Renal cortical epithelial cell (primary cell): ENCODE measurements around the gene MCAM. TPM values are rescaled to one million over a fixed set of nuclear protein-coding genes. Genes with fewer than 3 reads are reported as not detected.

ENCODE experiments used
- DNase-seq: peaks from one replicate; pipeline ENCODE4 v3.0.0-alpha.2; 2011; ENCODE audit warnings: low read depth
- total RNA-seq: library from RNA; depleted of rRNA; stranded (reverse); fragments of >200 nt; gene quantifications from 2 replicates; pipeline ENCODE4 v1.2.3, GENCODE V29; 2014

The MCAM gene
- total RNA-seq, 1 donor from 2014 or later = 559 TPM

DNA sequence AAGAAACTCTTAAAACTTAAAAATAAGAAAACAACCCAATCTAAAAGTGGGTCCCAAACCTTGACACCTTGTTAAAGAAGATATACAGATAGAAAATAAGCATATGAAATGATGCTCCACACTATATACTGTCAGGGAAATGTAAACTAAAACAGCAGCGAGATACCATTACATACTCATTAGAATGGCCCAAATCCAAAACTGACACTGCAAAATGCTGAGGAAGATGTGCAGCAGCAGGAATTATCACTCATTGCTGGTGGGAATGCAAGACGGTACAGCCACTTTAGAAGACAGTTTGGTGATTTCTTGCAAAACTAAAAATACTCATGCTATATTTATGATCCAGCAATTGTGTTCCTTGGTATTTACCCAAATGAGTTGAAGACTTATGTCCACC, 12.4 kb upstream of the MCAM start:
- DNase-seq = no peak

DNA sequence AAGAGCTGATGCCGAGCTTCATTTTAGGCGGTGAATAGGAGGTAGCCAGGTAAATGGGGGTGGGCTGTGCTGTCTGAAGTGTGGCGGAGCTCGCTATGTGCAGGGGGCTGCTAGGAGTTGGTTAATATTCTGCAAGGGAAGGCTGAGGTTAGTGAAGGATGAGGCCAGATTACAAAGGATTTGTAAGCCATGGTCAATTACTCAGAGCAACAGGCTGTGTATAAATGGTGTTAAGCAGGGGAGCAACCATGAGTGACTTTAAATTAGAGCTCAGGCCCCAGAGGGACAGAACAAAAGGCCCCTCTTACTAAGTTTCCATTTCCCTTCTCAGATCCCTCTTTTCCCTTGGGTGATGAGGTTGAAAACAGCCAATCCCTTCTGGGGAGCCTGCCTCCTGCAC, 7.3 kb upstream of the MCAM start:
- DNase-seq = no peak

DNA sequence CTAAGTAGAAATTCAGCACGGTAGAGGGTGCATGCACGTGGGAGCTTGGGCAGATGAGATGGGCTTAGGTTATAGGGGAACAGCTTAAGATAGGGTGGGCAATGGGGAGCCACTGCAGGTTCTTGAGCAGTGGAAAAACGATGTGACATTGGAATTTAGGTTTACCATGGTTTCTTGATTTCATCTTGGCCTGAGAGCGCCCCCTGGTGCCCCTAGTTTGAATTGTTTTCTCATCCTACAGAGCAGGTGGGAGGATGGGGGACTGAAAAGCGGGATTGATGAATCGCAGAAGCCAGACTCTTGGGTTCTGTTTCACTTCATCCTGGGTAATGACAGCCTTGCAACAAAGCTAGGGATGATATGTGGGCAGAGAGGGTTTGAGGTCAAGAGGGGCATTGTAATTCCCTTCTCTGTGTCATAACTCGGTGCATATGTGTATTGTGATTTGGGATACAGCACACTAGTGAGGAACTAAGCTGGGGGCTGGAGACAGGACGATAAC, 6.7 kb upstream of the MCAM start:
- DNase-seq = peak; percentile 57

GRCh38 chr11:119322921-119323531, 6.1 kb upstream of the MCAM start:
- DNase-seq = no peak

DNA sequence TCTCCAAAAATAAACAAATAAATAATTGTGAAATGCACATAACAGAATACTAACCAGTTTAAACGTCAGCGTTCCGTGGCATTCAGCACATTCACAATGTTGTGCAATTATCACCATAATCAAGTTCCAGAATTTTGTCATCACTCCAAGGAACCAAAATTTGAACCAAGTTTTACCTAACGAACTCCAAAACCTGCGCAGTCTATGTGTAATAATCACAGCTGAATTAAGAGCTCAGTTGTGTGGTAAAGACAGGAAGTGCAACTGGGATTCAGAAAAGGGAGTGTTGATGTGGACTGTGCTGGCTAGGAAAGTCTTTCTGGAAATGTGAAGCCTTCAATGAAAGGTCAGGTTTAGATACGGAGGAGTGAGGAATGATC, 5.4 kb upstream of the MCAM start:
- no peak for DNase-seq

- DNase-seq = peak; percentile 26
These were observed 4.0 kb upstream of the MCAM start for GRCh38 chr11:119320776-119321524.

- DNase-seq = no peak
These were observed 3.4 kb upstream of the MCAM start for GRCh38 chr11:119320240-119320775.

DNA sequence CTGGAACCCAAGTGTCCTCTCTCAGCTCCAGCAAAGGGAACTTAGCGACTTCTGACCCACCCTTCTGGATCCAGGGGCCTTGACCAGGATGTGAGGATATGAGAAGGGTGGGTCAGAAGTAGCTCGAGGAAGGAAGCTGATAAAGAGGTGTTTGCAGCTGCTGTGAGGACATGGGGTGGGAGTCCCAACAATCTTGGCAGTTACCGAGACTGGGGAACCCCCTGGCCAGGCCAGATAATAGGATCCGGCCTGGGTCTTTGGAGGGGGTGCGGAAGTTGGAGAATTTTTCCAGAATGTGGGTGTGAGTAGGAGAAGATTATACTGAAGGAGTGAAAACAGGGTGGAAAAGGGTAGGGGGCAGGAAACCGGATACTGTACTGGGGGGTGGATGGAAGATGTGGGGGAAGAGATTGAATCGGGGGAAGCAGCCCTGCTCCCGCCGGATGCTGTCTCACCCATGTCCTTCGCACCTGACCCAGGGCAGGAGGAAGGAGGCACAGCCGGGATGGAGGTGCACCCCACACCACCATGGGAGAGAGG, 2.8 kb upstream of the MCAM start:
- no peak for DNase-seq

DNA sequence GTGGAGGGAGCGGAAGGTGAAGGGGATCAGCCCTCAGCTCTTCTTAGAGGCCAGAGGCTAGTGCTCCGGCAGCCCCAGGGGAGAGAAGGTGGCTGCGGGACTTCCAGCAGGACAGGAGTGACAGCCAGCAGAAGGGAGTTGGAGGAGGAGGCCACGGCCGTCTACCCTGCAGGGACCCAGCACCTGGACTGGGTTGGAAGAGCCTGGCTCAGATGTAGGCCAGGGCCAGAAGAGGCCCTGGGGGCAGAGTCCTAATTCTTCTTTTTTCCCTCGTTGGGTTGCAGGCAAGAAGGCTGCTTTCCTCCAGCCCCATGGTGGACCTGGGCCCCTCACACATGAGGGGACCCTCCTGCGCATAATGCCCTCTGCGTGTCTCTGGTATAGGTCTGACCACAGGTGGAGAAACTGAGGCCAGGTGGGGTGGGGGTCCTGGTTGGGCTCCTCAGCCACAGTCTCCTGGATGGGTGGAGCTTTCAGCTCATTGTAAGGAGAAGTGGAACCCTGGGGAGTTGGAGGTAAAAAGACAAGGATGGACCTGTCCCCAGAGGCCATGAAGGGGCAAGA, 2.3 kb upstream of the MCAM start:
- DNase-seq = no peak

GRCh38 chr11:119318240-119319135, 1.6 kb upstream of the MCAM start:
- peak; percentile 87 for DNase-seq

DNA sequence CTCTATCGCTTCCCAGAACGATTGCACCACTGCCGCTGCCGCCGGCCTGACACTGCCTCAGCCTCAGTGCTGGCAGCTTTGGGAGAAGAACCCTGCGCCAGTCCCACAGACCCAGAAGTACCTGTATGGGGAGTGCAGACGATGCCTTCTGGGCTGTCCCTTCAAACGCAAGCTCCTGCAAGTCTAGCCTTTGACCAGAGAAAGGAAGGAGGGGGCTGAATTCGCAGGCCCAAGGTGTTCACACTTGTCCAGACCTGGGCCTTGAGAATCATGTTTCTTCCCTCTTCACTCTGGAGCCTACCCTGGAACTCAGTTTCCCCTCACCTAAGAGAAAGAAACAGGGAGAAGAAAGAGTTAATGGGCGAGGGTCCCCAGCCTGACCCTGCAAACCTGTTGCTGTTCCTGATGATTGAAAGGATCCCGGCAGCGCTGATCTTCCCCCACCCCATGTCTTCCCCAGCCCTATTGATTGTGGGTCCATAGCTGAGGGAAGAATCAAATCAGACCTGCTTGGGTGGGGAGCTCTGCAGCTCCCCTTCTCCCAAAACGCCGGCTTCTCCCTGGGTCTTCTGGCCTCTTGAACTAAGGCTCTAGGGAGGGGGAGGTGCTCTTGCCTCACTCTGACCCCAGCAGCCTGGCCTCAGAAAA, 786 bp upstream of the MCAM start:
- DNase-seq = no peak

DNA sequence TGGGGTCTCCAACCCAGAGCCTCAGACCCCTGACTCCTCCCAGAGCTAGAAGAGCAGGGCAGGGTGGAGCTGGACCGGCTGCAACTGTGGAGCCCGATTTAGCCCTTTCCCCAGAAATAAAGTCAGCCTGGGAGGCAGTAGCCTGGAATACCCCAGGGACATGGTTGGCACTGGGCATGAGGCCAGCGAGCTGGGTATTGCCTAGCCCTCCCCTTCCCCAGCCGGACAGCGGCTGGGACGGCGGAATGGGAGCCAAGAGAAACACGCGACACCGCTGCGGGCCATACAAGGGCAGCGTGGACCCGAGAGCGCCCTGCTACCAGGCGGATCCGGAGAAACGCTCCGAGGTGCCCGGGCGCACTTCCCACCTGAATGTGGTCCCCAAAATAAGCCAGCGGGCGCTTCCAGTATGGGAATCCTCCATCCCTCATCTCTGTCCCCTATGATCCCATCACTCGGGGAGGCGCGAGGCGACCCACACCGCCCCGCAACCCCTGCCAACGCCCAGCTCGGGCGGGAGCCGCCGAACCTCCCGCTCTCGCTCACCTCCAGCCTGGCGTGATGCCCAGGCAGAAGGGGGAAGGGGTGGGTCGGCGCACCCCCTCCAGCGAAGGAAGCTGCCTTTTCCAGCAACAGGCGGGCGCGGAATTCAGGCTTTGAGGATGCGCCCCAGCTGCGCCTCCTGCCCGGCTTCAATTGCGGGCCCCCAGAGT, 758 bp downstream of the MCAM start:
- DNase-seq = peak; percentile 19

DNA sequence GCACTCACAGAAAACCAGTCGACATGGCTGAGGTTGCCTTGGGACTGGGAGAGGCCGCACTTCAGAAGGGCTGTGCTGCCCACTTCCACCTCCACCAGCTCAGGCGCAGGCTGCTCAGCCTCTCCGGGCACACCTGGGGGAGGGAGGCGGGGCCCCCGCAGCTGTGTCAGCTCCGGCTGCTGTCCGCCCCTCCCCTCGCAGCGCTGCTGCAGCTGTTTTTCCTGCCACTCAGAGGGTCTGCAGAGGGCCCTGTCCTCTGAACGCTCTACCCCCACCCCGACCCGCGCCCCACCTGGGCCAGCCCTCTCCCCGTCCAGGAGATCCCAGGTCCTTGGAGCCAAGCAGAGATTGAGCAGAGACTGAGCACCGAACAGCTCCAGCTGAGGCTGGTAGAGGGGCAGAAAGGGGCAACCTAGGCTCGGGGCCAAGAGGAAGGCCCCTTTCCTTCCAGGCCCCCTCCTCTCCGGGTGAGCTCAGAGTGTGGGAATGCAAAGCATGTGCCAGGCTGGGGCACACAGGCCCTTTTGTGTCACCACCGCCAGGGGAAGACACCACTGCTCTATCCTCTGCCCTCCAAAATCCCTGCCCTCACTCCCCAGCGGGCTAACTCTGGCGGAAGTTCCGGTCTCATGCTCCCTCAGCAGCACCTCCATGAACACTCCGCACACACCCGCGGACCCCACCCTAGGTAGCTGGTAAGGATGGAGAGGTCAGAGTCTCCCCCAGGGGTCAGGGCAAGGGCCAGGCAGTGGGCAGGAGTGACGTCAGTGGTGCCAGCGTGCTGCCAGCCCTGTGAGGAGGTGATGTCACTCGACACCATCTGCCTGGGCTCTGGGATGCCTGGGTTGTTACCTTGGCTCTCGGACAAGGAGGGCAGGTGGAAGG, 1.6 kb downstream of the MCAM start:
- peak; percentile 15 for DNase-seq

GRCh38 chr11:119314726-119315125, 2.2 kb downstream of the MCAM start:
- no peak for DNase-seq

DNA sequence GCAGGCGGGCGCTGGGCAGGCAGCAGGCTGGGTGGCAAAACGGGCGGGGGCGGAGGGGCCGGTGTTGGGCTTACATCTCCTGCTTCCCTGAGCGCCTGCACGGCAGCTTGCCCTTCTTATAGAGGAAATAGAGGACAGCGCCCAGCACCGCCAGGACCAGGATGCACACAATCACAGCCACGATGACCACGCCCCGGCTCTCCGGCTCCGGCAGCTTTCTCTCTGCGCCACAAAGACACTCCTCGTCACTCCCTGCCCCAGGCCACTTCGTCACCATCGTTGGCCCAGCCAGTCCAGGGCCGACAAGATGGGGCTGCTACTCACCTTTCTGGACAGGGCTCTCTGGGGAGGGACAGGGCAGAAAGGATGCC, 6.3 kb downstream of the MCAM start:
- no peak for DNase-seq

DNA sequence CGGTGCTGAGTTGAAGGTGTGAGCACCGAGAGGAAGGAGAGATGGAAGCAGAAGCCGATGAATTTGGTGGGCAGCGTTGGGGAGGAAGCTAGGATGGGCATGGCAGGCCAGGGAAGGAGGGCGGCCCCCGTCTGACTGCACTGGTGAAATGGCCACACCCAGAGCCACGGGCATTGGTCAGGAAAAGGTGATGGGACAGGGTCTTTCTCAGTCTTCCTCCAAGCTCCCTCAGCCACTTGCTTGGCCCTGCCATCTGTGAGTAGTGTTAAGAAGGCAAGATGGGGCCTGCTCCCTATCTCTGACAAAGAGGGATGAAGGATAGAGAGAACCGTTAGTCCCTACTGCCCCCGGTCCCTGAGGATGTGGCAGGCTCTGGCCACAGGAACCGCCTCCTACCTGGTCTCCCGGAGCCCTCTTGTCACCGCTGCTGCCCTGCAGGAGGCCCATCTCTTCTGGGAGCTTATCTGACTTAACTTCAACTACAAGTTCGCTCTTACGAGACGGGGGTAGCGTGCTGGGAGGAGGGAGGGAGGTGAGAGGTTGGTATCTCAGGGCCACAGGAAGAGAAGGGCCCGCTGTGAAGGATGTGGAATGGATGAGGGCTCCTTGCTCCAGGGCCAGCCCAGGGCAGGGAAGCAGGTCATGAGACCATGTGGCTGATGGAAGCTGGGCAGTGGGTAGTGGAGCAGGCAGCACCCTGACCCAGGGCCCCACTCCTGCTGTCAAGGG, 6.8 kb downstream of the MCAM start:
- DNase-seq = no peak

GRCh38 chr11:119309411-119309810, 7.5 kb downstream of the MCAM start:
- no peak for DNase-seq

- no peak for DNase-seq
These were observed 9.0 kb downstream of the MCAM start for GRCh38 chr11:119307974-119308373.

DNA sequence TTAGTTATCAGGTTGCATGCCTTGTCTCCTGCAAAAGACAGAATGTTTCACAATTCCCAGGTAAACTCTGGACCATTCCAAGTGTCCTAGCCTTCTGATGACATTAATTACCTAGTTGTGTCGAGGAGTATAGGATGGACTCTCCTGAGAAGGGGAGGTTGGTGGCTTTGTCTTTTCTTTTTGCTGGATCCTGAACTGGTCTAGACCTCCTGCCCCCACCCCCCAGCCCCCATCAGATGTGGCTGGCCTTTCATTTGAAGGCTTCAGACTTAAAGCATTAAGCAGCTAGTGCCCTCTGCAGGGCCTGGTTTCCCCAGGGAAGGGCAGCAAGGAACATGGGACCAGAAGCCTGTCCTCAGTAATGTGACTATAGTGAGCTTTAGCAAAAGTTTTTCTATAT, 9.7 kb downstream of the MCAM start:
- no peak for DNase-seq
